Measurements from ENCODE around the gene ANKRD36B.
"Not testable (repeated sequence)": the region's sequence is repeated elsewhere in the genome, so short reads cannot be mapped to it uniquely, and the experiment has no call there.

The ANKRD36B gene

GRCh38 chr2:97549058-97549457 lies 40.6 kb downstream of the ANKRD36B start:
- not testable (repeated sequence) for DNase-seq (ENCODE audit: low read depth, low spot score)

GRCh38 chr2:97548536-97548935 lies 41.1 kb downstream of the ANKRD36B start:
- not testable (repeated sequence) for DNase-seq (ENCODE audit: low read depth, low spot score)

- no peak for DNase-seq (ENCODE audit: low read depth, low spot score)
These were observed 43.0 kb downstream of the ANKRD36B start for GRCh38 chr2:97546711-97547110.

GRCh38 chr2:97544911-97545310 lies 44.8 kb downstream of the ANKRD36B start:
- not testable (repeated sequence) for DNase-seq (ENCODE audit: low read depth, low spot score)

GRCh38 chr2:97525904-97526303 lies 63.8 kb downstream of the ANKRD36B start:
- not testable (repeated sequence) for DNase-seq (ENCODE audit: low read depth, low spot score)

GRCh38 chr2:97523816-97524215 lies 65.9 kb downstream of the ANKRD36B start:
- DNase-seq (ENCODE audit: low read depth, low spot score) = not testable (repeated sequence)

GRCh38 chr2:97522916-97523555 lies 66.6 kb downstream of the ANKRD36B start:
- not testable (repeated sequence) for DNase-seq (ENCODE audit: low read depth, low spot score)

GRCh38 chr2:97495651-97496050 lies 94.0 kb downstream of the ANKRD36B start:
- DNase-seq (ENCODE audit: low read depth, low spot score) = not testable (repeated sequence)

GRCh38 chr2:97490141-97490540 lies 99.5 kb downstream of the ANKRD36B start:
- DNase-seq (ENCODE audit: low read depth, low spot score) = not testable (repeated sequence)

Measured in iPS DF 19.7 (cell line).